ENCODE measurements around the gene PRDM16. TPM values are rescaled to one million over a fixed set of nuclear protein-coding genes. Genes with fewer than 3 reads are reported as not detected.

PRDM16 gene
- total RNA-seq, 1 experiment from 2014 or later, result 0.69 TPM

- no peak for DNase-seq
- no peaks in the 10 kb centered on the region for H3K36me3 ChIP-seq (replicated peaks; ENCODE audit: control insufficient read depth, insufficient read depth, low read length)
- peaks cover 11% of the 10 kb centered on the region for H3K27me3 ChIP-seq (ENCODE audit: control insufficient read depth, insufficient read depth, low read length)
- H3K4me3 ChIP-seq (ENCODE audit: insufficient read depth, low read depth, low read length), result no peak overlapping the region
Measured at GRCh38 chr1:3056641-3057040, 12.4 kb upstream of the PRDM16 start.

- Histone ChIP-seq H3K36me3 (replicated peaks; ENCODE audit: control insufficient read depth, insufficient read depth, low read length) (no peaks in the 10 kb centered on the region), H3K27me3 (ENCODE audit: control insufficient read depth, insufficient read depth, low read length) (peaks cover 28% of the 10 kb centered on the region), H3K4me3 (ENCODE audit: insufficient read depth, low read depth, low read length) (no peak overlapping the region)
- peak; percentile 13 for DNase-seq
Measured at GRCh38 chr1:3058263-3059030, 10.6 kb upstream of the PRDM16 start.

DNA sequence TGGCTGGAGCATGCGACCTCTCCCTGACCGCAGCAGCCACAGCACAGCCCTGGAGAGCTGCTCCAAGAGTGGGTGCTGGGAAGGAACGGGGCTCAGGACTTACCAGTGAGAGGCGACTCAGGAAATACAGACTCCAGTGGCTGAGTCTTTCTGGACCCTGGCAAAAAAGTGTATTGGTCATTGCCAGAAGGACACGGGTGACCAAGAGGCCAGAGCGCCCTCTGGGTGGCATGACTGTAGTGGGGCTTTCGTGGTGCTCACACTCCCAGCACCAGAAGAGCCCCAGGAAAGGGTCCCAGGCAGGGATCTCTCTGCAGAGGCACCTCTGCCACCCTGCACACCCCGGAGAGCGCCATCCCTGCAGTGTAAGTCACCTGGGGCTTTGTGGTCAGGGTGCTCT is 8.9 kb upstream of the PRDM16 start:
- Histone ChIP-seq H3K36me3 (replicated peaks; ENCODE audit: control insufficient read depth, insufficient read depth, low read length) (no peaks in the 10 kb centered on the region), H3K4me3 (ENCODE audit: insufficient read depth, low read depth, low read length) (no peak overlapping the region), H3K27me3 (ENCODE audit: control insufficient read depth, insufficient read depth, low read length) (peaks cover 44% of the 10 kb centered on the region)
- DNase-seq, result no peak

DNA sequence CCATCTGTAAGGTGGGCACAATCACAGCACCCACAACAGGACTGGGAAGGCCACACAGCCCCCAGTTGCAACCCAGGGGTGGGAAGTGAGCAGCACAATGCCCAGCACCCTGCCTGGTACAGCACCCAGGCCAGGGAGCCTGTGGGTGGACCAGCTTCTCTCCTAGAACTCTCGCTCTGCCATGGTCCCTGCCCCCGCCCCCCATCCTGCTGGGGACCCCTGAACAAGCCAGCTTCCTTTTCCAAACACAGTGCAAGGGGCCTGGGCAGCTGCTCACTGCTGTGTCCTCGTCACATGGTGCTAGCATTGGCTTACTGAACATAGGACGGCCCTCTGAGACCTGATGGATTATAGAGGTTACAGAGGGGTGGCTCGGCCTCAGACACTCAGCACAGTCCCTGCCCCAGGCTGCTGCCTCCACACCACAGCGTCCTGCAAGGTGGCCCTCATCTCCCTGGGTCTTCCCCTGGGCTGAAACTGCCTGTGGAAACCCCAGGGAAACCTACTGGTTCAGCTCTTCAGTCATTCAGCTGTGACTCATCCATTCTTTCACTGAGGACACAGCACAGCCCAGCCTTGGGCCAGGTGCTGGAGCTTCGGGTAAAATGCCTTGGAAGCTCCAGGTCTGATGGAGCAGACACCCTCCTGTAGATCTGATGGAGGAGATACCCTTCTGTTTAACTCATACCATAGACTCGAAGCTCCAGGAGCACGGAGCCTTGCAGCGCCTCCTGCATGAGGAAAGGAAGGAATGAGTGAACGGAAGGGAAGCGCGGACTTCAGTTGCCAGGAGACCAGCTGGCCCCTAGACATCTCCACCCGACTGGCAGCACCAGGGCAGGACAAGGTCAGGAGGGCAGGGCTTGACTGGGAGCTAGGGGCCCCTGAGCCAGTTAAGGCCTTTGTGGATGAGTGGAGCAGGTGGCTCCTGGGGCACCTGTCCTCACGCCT is 8.1 kb upstream of the PRDM16 start:
- peaks cover 52% of the 10 kb centered on the region for H3K27me3 ChIP-seq (ENCODE audit: control insufficient read depth, insufficient read depth, low read length)
- no peaks in the 10 kb centered on the region for H3K36me3 ChIP-seq (replicated peaks; ENCODE audit: control insufficient read depth, insufficient read depth, low read length)
- H3K4me3 ChIP-seq (ENCODE audit: insufficient read depth, low read depth, low read length), result no peak overlapping the region
- DNase-seq, result peak; percentile 44

DNA sequence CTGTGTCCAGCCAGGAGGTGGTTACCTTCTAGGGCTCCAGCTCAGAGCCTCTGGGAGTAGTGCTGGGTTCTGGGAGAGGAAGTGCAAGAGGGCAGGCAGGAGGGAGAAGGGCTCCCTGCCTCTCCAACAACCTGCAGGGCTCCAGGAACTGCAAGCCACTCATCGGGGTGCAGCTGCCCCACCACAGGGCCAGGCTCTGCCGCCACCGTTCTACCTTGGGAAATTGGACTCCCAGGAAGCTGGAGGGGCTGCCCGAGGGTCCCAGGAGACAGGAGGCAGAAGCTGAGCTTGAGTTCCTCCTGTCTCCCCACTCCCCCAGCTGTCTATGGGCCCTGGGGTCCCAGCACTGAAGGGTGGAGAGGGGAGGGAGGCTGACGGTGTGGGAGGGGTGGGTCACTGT is 7.4 kb upstream of the PRDM16 start:
- no peak for DNase-seq
- H3K27me3 ChIP-seq (ENCODE audit: control insufficient read depth, insufficient read depth, low read length), result peaks cover 59% of the 10 kb centered on the region
- H3K36me3 ChIP-seq (replicated peaks; ENCODE audit: control insufficient read depth, insufficient read depth, low read length), result no peaks in the 10 kb centered on the region
- no peak overlapping the region for H3K4me3 ChIP-seq (ENCODE audit: insufficient read depth, low read depth, low read length)

- Histone ChIP-seq H3K27me3 (ENCODE audit: control insufficient read depth, insufficient read depth, low read length) (peaks cover 64% of the 10 kb centered on the region), H3K4me3 (ENCODE audit: insufficient read depth, low read depth, low read length) (peak overlapping the region; percentile 51), H3K36me3 (replicated peaks; ENCODE audit: control insufficient read depth, insufficient read depth, low read length) (no peaks in the 10 kb centered on the region)
- peak; percentile 69 for DNase-seq
Measured at GRCh38 chr1:3061981-3062615, 6.9 kb upstream of the PRDM16 start.

DNA sequence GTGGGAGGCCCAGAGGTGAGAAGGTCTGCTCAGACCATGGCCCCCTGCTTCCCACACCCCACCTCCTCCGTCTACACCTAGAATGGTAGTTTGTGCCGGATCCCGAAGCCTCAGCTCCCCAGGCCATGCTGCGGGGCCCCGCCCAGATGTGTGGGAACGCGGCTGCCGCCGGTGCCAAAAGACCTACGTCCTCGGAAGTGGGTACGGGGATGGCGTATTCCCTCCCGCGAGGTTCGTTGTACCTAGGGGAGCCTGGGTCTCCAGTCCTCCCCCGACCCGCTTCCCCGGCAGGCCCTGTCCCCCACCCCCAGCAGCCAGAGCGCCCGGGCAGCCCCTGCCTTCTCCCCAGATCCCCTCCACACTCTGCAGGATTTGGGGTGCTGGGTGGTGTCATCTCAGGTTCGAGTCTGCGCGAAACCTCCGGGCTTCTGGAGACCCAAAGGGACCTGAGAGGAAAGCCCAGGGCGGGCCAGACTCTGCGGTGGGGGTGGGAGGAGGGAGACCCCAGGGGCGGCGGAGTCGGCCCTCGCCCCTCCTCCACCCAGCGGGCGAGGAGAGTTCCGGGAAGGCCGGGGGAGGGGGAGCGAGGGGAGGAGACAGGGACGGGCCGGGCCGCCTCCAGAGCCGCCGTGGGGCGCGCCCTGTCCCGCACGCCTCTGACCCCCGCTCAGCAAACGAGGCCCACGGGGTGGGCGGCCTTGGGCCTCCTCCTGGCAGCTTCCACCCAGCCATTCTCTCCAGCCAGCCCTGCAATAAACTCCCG is 6.2 kb upstream of the PRDM16 start:
- peak; percentile 88 for DNase-seq
- Histone ChIP-seq H3K27me3 (ENCODE audit: control insufficient read depth, insufficient read depth, low read length) (peaks cover 71% of the 10 kb centered on the region), H3K4me3 (ENCODE audit: insufficient read depth, low read depth, low read length) (peak overlapping the region; percentile 51), H3K36me3 (replicated peaks; ENCODE audit: control insufficient read depth, insufficient read depth, low read length) (no peaks in the 10 kb centered on the region)

DNA sequence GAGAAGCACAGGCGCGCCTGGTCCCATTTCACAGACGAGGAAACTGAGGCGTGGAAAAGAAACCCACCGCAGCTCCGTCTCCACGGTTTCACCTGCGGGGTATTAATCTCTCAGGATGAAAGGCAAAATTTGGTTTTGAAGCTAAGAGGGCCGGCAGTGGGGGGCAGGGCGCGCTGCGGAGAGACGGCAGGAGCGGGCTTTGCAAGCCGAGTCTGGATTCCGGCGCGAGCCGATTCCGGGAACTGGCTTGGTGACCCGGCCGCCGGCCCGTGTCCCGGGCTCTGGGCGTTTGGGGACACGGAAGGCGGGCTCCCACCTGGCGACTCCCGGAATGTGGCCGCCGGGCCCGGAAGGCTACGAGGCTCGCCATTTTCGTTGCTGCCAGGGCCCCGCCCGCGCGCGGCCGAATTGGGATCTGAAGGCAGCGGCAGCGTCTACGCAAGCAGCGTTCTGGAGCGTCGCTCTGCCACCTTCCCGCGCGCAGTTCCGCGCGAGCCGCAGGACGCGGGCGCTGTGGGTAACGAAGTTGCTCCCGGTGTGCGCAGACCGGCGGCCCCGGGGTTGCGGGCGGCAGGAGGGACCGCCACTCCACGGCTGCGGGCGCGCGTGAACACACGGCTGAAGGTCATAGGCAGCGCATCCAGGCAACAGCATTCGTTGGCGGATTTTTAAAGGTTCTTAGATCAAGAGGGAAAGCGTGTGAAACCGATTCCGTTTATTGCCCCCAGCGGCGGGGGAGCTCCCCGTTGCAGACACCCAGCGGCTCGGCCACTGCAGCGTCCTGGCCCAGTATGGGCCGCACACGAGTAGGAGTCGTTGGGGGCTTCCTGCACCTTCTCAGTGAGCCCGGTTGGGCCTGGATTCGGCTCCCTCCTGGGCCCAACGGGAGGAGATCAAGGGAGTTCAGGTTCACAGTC is 5.4 kb upstream of the PRDM16 start:
- H3K27me3 ChIP-seq (ENCODE audit: control insufficient read depth, insufficient read depth, low read length), result peaks cover 79% of the 10 kb centered on the region
- H3K4me3 ChIP-seq (ENCODE audit: insufficient read depth, low read depth, low read length), result peak overlapping the region; percentile 51
- DNase-seq, result peak; percentile 75
- H3K36me3 ChIP-seq (replicated peaks; ENCODE audit: control insufficient read depth, insufficient read depth, low read length), result no peaks in the 10 kb centered on the region

GRCh38 chr1:3064296-3064850 is 4.6 kb upstream of the PRDM16 start:
- DNase-seq, result no peak
- Histone ChIP-seq H3K36me3 (replicated peaks; ENCODE audit: control insufficient read depth, insufficient read depth, low read length) (no peaks in the 10 kb centered on the region), H3K27me3 (ENCODE audit: control insufficient read depth, insufficient read depth, low read length) (peaks cover 84% of the 10 kb centered on the region), H3K4me3 (ENCODE audit: insufficient read depth, low read depth, low read length) (no peak overlapping the region)

DNA sequence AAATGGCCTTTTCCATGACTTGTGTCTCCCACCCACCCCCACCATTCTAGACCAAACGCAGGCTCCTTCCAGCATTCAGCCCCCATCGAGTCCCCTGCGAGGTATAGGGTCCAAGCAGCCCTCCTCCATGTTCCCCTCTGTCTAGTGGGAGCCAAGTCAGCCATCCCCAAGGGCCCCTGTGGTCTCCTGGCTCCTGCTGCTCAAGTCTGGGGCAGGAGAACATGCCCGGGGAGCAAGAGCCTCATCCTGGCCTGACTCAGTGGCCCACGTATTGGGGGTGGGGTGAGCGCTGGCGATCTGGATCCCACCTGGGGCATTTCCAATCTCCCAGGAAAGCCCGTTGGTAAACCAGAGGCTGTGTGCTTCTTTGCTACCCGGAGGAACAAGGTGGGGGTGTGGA is 4.1 kb upstream of the PRDM16 start:
- Histone ChIP-seq H3K27me3 (ENCODE audit: control insufficient read depth, insufficient read depth, low read length) (peaks cover 88% of the 10 kb centered on the region), H3K36me3 (replicated peaks; ENCODE audit: control insufficient read depth, insufficient read depth, low read length) (no peaks in the 10 kb centered on the region), H3K4me3 (ENCODE audit: insufficient read depth, low read depth, low read length) (no peak overlapping the region)
- DNase-seq, result no peak

GRCh38 chr1:3065396-3065795 is 3.6 kb upstream of the PRDM16 start:
- Histone ChIP-seq H3K36me3 (replicated peaks; ENCODE audit: control insufficient read depth, insufficient read depth, low read length) (no peaks in the 10 kb centered on the region), H3K4me3 (ENCODE audit: insufficient read depth, low read depth, low read length) (no peak overlapping the region), H3K27me3 (ENCODE audit: control insufficient read depth, insufficient read depth, low read length) (peaks cover 88% of the 10 kb centered on the region)
- no peak for DNase-seq

- DNase-seq, result no peak
- Histone ChIP-seq H3K4me3 (ENCODE audit: insufficient read depth, low read depth, low read length) (no peak overlapping the region), H3K36me3 (replicated peaks; ENCODE audit: control insufficient read depth, insufficient read depth, low read length) (no peaks in the 10 kb centered on the region), H3K27me3 (ENCODE audit: control insufficient read depth, insufficient read depth, low read length) (peaks cover 91% of the 10 kb centered on the region)
Measured at GRCh38 chr1:3065797-3066196, 3.2 kb upstream of the PRDM16 start.

DNA sequence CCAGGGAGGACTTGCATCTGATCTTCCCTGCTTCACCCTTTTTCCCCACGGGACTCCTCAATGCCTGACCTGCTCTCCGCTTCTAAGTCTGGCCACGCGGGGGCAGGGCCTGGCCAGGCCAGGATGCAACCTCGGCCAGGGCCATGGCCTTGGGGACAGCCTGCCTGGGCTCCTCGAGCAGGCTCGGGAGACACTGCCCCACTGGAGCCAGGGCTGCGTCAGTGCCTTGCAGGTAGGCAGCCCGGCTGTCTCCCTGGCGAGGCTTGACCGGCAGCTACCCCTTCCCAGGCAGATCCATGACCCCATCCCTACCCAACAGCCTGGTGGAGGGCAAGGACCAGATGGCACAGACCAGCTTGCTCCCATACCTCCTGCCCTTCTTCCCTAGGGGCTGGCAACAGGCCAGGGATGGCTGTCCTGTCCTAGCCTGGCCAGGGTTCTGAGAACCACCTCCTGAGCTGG is 2.7 kb upstream of the PRDM16 start:
- H3K27me3 ChIP-seq (ENCODE audit: control insufficient read depth, insufficient read depth, low read length), result peaks cover 92% of the 10 kb centered on the region
- no peaks in the 10 kb centered on the region for H3K36me3 ChIP-seq (replicated peaks; ENCODE audit: control insufficient read depth, insufficient read depth, low read length)
- peak; percentile 82 for DNase-seq
- H3K4me3 ChIP-seq (ENCODE audit: insufficient read depth, low read depth, low read length), result no peak overlapping the region

Measured in H7 (cell line).